NCI-H345 treated with DMSO at 0.1 percent for 48 hours (cell line): ENCODE data around the gene HELB.
"Not testable (repeated sequence)": the region's sequence is repeated elsewhere in the genome, so short reads cannot be mapped to it uniquely, and the experiment has no call there.

Experiments used
- DNase-seq: peaks from one replicate; lab custom pipeline; 2025; ENCODE audit not compliant: unreplicated experiment; lab: John Stamatoyannopoulos, UW

HELB gene

DNA sequence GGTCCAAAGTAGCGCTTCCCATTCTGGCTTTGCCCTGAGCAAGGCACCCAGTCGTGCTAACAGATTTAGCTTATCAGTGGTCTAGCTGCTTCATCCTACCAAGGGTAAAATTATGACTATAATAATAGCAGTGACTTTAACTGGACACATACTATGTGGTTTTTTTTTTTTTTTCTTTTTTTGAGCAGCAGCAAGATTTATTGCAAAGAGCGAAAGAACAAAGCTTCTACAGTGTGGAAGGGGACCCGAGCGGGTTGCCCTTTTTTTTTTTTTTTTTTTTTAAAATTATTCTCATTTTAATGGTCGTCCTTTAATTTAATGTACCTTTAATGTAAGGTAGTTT lies 505 bp downstream of the HELB start:
- no peak for DNase-seq

DNA sequence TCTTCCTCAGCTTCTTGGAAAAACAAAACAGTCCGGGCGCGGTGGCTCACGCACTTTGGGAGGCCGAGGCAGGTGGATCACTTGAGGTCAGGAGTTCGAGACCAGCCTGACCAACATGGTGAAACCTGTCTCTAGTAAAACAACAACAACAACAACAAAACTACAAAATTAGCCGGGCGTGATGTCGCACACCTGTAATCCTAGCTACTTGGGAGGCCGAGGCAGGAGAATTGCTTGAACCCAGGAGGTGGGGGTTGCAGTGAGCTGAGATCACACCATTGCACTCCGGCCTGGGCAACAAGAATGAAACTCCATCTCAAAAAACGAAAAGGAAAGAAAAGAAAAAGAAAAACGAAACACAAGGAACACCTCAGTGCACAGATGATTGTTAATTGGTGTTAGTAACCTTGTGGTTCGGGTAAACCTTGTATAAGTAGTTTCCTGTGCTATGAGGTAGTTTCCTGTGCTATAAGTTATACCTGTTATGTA lies 1.1 kb downstream of the HELB start:
- not testable (repeated sequence) for DNase-seq

DNA sequence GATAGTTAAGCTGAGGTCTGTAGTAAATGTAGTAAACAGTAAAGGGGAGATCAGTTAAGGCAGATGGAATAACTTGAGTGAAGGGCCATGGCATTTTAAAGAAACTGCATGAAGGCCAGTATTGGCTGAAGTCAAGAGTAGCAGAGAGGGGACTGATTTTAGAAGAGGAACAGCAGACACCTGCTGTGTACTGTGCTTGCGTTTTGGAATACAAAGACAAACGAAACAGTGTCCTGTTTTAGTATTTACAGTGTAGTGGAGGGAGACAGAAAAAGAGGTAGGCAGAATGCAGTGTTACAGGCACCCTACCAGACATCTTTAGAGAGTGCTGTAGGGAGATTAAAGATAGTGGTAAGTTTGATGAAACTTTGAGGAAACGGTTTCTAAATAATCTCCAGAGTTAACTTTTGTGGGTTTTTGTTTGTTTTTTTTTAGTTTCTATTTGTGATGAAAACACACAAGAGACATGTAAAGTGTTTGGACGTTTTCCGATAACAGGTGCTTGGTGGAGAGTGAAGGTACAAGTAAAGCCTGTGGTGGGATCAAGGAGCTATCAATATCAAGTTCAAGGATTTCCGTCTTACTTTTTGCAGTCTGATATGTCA lies 2.1 kb downstream of the HELB start:
- no peak for DNase-seq

DNA sequence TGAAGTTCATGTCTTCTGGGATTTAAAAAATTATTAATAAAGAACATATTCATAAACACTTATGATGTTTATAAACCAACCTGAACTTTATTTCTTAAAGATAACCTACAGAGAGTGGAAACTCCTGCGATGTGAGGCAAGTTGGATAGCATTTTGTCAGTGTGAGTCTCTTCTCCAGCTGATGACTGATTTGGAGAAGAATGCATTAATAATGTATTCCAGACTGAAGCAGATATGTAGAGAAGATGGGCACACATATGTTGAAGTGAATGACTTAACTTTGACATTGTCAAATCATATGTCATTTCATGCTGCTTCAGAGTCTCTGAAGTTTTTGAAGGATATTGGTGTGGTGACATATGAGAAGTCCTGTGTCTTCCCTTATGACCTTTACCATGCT lies 7.3 kb downstream of the HELB start:
- no peak for DNase-seq

DNA sequence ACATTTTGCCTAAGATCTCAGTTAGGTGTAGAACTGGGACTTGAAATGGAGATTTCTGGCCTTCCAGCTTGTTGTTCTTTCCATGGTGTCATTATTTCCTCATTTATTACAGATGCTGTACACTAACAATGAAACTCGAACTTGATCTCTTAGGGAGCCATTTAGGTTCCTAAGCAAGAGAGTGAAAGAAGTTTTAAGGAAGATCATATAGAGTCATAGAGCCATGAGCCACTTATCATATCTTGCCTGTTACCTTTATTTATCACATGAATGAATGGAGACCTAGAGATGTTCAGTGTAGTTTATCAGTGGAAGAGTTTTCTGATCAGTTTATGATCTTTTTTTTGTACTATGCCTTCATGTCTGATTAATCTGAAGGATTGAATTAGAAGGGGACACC lies 9.9 kb downstream of the HELB start:
- no peak for DNase-seq

DNA sequence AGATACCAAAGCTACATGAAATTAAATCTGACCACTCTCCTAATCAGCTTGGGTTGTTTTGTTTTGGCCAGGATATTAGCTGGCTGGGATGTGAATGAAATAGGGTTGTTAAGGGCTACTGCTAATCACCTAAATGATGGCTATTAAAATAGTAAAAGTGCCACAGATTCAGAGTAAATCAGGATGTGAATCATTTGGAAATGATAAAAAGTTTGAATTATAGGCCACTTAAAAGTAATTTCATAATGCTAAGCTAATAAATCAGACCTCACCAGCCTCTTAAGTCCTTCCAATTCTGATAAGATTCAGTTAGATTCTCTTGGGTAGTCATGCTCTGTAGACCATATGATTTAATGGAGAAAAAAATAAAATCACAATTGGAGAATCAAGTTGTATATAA lies 12.0 kb downstream of the HELB start:
- DNase-seq, result no peak

DNA sequence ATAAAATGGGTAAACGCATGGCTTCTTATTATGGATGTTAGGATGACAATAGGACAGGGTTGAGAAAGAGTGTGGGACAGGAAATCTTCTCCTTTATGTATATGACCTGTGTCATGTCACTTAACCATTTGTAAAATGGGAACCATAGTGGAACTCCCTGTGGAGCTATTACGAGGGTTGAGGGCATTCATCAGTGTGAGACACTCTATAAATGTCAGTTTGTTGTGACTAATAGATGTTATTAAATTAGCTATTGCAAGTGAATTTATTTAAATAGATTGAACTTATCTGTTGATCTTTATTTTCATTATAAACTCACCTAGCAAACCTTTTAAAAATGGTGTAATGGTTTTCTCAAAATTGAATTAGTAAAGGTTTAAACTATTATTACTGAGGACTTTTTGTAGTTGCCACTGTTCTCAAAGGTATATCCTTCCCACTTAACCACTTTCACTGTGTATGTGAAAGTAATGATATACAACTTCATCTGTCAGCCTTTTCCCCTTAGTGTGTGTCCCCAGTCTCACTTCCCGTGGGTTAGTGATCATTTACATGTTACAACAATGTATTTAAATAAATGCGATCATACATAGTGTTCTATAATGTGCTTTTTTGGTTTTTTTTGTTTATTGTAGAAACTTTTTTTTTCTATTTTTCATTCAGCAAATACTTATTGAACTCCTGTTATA lies 17.1 kb downstream of the HELB start:
- DNase-seq, result no peak

DNA sequence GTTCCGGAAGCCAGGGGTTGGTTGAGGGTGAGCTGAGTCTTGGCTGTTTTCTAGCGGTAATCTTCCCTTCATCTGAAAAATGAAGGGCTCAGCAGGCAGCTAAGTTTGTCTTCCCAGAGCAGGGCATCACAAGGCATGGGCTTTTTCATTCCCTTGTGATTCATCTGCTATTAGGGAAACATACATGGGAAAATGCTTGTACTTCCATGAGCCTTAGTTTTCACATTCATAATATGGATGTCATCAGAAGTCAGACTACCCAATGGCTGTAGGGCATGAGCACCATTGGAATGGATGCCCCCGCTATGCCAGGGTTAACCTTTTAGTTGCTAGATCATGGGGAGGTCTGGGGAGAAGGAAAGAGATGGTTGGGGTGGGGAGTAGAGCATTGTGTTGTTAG lies 18.7 kb downstream of the HELB start:
- DNase-seq, result no peak

DNA sequence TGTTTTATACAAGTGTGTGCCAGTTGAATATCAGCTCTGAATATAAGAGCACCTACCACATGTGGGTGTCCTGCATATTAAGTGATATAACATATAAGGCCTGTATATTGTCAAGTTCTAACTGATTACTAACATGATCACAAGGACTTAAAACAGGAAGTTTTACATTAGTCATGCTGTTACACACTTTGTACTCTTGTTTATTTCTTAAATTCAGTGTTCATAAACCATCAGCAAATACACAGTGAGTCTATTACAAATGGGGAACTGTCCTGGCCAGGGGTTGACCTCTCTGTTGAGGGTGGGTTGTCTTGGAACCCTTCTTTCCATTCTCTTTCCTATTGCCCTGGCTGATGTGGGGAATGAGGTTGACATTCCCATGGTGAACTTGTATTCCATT lies 19.1 kb downstream of the HELB start:
- DNase-seq, result no peak

DNA sequence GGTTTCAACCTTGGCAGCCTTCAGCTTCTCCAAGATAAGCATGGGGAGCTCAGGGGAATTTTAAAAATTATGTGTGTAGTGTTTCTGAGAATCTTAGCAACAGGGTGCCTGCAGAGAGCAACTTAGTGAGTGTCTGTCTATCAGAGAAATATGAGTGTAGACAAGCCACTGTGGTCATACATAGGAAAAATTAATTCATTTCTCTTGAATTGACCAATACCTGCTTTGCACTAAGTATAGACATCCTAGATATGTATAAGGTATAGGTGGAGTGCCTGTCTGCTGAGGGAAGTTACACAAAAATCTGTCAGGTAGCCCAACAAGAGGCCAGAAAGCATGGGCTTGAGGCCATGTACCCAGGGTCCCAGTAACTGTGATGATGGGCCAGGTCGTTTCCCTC lies 20.7 kb downstream of the HELB start:
- DNase-seq, result no peak

DNA sequence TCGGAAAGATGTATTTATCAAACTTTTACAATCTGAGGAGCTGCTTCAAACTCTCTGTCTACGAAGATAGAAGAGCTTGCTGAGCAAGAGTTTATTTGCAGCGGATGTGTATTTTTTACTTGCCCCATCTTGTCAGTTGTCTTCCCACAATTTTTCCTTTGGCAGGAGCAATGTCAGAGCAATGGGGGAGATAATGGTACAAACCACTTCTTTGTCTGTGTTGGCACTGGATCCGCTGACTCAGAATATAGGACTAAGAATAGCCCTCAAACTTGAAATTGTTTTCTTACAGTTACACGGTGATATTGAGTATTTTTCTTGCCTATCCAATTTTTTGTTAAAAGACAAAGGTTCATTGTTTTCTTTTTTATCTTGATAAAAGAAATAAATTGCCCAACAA lies 27.6 kb downstream of the HELB start:
- no peak for DNase-seq

DNA sequence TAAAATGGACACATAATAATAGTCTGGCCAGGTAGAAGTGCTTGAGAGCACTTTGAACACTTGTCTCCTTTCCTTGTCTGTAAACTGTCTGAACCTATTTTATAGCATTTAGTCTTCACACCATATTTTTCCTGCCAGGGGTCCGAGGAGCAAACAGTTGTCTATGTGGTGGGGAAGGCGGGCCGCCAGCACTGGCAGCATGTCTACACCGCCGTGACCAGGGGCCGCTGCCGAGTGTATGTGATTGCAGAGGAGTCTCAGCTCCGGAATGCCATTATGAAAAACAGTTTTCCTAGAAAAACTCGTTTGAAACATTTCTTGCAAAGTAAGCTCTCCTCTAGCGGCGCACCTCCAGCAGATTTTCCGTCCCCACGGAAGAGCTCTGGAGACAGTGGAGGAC lies 28.7 kb downstream of the HELB start:
- no peak for DNase-seq

DNA sequence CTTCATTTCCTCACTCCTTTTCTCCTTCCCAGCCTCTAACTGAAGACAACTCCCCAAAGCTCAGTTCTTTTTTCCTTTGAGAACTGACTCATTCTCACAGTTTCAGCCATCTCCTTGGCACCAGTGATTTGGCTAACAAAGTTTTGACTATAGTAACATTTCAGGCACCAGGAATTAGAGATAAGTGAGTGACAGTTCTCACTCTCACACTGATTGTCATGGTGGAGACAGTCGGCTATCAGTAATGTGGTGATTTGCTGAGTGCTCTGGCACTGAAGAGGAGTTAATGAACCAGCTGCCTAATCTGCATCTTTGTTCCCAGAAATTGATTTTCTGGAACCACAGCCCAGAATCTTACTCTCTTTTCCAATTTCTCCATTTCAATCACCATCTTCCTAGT lies 29.5 kb downstream of the HELB start:
- no peak for DNase-seq

DNA sequence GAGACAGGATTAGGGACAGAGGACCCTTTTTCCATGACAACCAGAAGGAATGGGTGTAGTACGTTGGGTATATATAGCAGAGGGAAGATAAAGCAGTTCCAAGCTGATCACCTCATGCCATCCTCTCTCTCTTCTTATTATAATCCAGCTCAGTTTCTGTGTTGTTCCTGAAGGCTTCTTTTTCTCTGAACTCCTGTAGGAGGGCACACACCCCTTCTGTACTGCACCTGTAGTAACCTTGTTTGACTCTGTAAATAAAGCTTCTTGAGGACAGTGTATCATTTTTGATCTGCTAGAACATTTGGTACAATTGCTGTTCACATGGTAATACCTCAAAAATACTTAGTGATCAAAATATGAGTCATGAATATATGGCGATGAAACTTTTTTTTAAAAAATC lies 33.5 kb downstream of the HELB start:
- no peak for DNase-seq

DNA sequence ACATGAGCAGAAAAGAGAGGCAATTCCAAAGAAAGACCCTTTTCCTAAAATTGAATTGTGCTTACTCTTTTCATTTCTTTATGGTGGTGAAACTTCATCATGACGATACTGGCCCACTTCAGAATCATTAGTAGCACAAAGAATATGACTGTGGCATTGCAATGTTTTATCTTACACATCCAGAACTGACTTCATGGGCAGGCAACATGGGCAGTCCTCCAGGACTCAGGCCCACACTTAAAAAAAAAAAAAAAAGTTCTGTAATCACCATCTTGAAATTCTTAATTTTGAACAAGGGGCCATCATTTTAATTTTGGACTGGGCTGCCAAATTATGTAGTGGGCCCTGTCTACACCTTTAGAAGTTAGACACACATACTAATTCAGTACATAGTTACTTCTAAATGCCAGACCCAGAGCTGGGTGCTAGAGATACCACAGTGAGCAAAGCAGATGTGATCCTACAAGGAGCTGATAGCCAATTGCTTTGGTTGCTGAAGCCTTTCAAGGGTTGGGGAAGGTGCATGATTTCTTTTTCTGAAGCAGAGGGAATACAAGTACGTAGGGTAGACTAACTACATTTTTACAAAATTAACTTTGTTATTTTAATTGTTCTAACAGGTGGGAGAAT lies 35.2 kb downstream of the HELB start:
- DNase-seq, result no peak

DNA sequence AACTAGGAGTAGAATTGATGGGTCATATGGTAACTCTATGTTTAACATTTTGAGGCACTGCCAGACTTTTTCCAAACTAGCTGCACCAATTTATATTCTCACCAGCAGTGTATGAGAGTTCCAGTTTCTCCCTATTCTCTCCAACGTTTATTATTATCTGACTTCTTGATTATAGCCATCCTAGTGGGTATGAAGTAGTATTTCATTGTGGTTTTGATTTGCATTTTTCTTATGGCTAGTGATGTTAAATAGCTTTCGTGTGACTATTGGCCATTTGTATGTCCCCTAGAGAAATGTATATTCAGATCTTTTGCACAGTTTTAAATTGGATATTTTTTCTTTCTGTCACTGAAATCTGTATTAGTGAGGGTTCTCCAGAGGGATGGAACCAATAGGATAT lies 37.8 kb downstream of the HELB start:
- no peak for DNase-seq

DNA sequence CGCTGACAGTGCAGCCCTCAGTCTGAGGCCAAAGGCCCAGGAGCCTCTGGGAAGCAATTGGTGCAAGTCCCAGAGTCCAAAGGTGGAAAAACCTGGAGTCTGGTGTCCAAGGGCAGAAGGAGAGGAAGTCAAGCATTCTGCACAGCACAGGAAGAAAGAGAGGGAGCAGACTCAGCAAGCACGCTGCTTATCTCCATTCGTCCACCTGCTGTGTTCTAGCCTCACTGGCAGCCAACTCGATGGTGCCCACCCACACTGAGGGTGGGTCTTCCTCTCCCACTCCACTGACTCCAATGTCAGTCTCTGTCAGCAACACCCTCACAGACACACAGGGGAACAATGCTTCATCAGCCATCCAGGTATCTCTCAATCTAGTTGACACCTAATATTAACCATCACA lies 38.8 kb downstream of the HELB start:
- no peak for DNase-seq

DNA sequence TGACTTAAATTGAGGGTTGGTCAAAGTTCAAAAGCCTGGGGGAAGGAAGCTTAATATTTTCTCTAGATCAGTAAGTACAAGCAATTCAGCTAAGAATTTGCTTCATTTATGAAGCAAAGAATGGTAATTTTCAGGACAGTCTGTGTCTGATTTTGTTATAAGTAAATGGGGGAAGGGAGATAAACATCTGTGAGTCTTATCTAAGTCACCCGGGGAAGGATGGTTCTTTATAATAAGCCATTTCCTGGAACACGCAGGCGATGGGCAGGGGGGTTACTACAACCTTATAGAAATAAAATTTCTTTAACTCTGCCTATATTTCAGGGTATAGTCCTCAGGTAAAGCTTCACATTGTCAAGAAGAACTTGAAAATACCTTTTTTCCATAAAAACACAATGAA lies 42.9 kb downstream of the HELB start:
- no peak for DNase-seq

DNA sequence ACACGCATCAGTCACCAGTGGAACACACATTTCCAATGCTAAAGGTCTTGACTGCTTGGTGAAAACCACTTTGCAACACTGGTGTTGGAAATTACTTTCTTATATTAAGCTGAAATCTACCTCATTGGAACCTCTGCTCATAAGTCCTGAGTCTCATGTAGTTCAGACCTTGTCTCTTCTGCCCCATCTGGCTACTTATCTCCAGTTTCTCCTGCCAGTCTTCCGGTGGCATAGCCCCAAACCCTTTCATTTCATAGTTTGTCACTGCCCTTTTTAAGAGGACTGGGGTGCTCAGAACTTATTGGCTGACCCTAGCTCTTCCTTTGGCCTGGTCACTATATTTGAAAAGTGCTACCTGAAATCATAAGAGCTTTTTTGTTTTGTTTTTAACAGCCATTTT lies 43.7 kb downstream of the HELB start:
- DNase-seq, result no peak

DNA sequence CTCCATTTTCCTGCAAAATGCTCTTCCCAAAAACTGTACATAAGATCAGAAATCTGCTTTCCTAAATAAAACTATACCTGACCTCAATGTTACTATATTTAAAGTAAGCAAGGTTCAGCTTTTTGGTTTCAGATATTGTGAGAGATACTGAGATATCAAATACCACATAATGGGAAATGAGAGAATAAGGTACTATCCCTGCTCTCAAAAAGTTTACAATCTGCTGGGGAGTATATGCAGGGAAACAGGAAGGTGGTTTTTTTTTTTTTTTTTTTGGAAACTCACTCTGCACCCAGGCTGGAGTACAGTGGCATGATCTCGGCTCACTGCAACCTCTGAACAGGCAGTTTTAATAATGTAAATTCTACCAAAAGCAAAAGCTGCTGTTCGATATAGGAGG lies 49.0 kb downstream of the HELB start:
- DNase-seq, result no peak

DNA sequence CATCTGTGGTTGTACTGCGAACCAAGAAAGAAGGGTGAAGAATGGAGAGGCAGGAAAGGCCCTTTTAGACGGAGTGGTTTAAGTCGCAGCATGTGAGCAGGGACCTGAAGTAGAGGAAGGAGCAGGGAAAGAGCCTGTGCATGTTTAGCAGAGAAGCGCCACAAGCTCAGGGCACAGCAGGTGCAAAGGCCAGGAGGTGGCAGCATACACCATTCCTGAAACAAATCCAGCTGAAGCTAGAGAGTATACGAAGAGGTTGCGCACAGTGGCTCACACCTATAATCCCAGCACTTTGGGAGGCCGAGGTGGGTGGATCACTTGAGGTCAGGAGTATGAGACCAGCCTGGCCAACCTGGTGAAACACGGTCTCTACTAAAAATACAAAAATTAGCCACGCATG lies 49.9 kb downstream of the HELB start:
- DNase-seq, result peak; percentile 3

DNA sequence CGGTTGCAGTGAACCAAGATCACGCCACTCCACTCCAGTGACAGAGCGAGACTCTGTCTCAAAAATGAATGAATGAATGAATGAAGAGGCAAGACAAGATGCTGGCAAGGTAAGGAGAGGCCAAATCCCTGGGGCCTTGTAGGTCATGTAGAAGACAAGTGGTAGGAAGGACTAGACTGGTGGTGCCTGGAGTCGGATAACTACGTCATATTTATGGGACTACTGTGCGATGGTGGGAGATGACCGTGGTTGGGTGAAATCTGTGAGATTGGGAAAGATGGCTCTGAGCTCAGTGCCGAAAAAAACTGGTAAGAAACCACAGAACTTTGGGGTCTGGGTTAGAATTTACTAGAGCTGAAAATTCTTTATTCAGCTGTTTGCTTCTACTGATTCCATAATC lies 50.6 kb downstream of the HELB start:
- no peak for DNase-seq

DNA sequence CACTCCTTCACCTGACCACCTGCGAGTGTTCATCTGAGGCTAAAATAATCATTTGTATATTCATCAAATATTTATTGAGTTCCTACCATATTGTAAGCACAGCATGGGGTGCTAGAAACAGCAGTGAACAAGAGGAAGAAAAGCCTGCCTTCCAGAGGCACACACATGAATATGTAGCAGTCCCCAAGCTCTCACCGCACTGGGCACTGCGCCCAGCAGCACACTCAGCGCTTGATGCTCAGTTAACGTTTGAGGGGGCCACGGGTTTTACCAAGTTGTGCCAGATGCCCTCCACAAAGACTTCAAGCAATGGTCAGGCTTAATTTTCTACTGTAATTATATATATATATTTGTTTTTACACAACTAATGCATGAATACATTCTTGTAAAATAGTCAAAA lies 52.0 kb downstream of the HELB start:
- peak; percentile 4 for DNase-seq
